Peyer's patch (tissue), 4 donors: Measurements from ENCODE around the gene RHBG.

Experiments
- CTCF ChIP-seq, 6 experiments: fragments of 450-650 bp in 4 of 6; fragments of 200-600 bp in 2 of 6; sonication (generic) in 1 of 6; IDR thresholded peaks; one replicate each; pipeline ENCODE4 v1.5.1; 2017 to 2019; ENCODE audit warnings: antibody characterized with exemption in 6 of 6, mild to moderate bottlenecking in 3 of 6, moderate library complexity in 1 of 6
- POLR2A ChIP-seq, 2 donors: fragments of 450-650 bp; IDR thresholded peaks; one replicate each; pipeline ENCODE4 v1.5.1; 2017; ENCODE audit warnings: antibody characterized with exemption in 2 of 2, mild to moderate bottlenecking in 2 of 2, moderate library complexity in 2 of 2

- TF ChIP-seq CTCF (IDR thresholded peaks at IDR 0.05) (no peak), POLR2A (IDR thresholded peaks at IDR 0.05) (no peak)
Observed at GRCh38 chr1:156386134-156386901, 17.3 kb downstream of the RHBG start.
